Activated CD8-positive, alpha-beta T cell treated with anti-CD3 and anti-CD28 coated beads, Interleukin-2, amount 10 ng/mL, durations not matched to agents 7 days and 5 days (primary cell): ENCODE measurements around the gene ASTN1. TPM values are rescaled to one million over a fixed set of nuclear protein-coding genes. Genes with fewer than 3 reads are reported as not detected.

Experiments
- ATAC-seq: fragments of 150-1000 bp; cut with Tn5 transposase; one replicate; pipeline ENCODE4 v1.10.0; 2021; ENCODE audit warnings: moderate library complexity
- CTCF ChIA-PET: fragments of 350-600 bp; sonication (Branson Sonifier 250); formaldehyde crosslinking; loops from one replicate; lab custom pipeline; 2021; ENCODE audit warnings: antibody characterized with exemption; lab: Charles Lee
- POLR2A ChIA-PET: fragments of 350-600 bp; sonication (Branson Sonifier 250); formaldehyde crosslinking; loops from one replicate; lab custom pipeline; 2021; ENCODE audit warnings: antibody characterized with exemption; lab: Charles Lee
- DNase-seq: peaks from one replicate; pipeline ENCODE4 v3.0.0-alpha.2; 2020
- H3K27ac Mint-ChIP-seq: one replicate; pipeline ENCODE4 v1.8.0; 2021; ENCODE audit warnings: mild to moderate bottlenecking, mixed read lengths
- H3K27me3 Mint-ChIP-seq: one replicate; pipeline ENCODE4 v1.8.0; 2021; ENCODE audit warnings: low read depth, mixed read lengths
- H3K36me3 Mint-ChIP-seq: one replicate; pipeline ENCODE4 v1.8.0; 2021; ENCODE audit warnings: low read depth, mixed read lengths
- H3K4me1 Mint-ChIP-seq: one replicate; pipeline ENCODE4 v1.8.0; 2021; ENCODE audit warnings: low read depth, mixed read lengths
- H3K4me3 Mint-ChIP-seq: one replicate; pipeline ENCODE4 v1.8.0; 2021; ENCODE audit warnings: mild to moderate bottlenecking, mixed read lengths
- H3K9me3 Mint-ChIP-seq: one replicate; pipeline ENCODE4 v1.8.0; 2022; ENCODE audit warnings: mixed read lengths; ENCODE audit not compliant: insufficient read depth
- total RNA-seq, 2 experiments: library from RNA; stranded (reverse); gene quantifications; one replicate each; pipeline ENCODE4 v1.2.3, GENCODE V29; 2021

Gene ASTN1
- total RNA-seq, 2 experiments from 2014 or later: not detected

GRCh38 chr1:177146499-177146898, 18.0 kb downstream of the ASTN1 start:
- ChIA-PET CTCF (no interaction called here), POLR2A (no interaction called here)
- Mint-ChIP-seq H3K27me3 (no peaks in the 10 kb centered on the region), H3K27ac (no peak overlapping the region), H3K9me3 (no peaks in the 10 kb centered on the region), H3K36me3 (no peaks in the 10 kb centered on the region), H3K4me1 (no peaks in the 10 kb centered on the region), H3K4me3 (no peak overlapping the region)
- ATAC-seq (no peak), DNase-seq (no peak)

GRCh38 chr1:177145106-177146070, 19.1 kb downstream of the ASTN1 start:
- CTCF ChIA-PET: no interaction called here
- no peaks in the 10 kb centered on the region for H3K9me3 Mint-ChIP-seq
- DNase-seq (no peak), ATAC-seq (no peak)
- no peaks in the 10 kb centered on the region for H3K27me3 Mint-ChIP-seq
- no peaks in the 10 kb centered on the region for H3K4me1 Mint-ChIP-seq
- no peak overlapping the region for H3K4me3 Mint-ChIP-seq
- POLR2A ChIA-PET: no interaction called here
- H3K27ac Mint-ChIP-seq: no peak overlapping the region
- H3K36me3 Mint-ChIP-seq: no peaks in the 10 kb centered on the region

GRCh38 chr1:177142791-177143271, 21.7 kb downstream of the ASTN1 start:
- H3K27me3 Mint-ChIP-seq: no peaks in the 10 kb centered on the region
- H3K9me3 Mint-ChIP-seq: no peaks in the 10 kb centered on the region
- DNase-seq (no peak), ATAC-seq (no peak)
- ChIA-PET CTCF (no interaction called here), POLR2A (no interaction called here)
- no peak overlapping the region for H3K27ac Mint-ChIP-seq
- no peaks in the 10 kb centered on the region for H3K36me3 Mint-ChIP-seq
- H3K4me1 Mint-ChIP-seq: no peaks in the 10 kb centered on the region
- H3K4me3 Mint-ChIP-seq: no peak overlapping the region

GRCh38 chr1:177142010-177142409, 22.5 kb downstream of the ASTN1 start:
- ATAC-seq (no peak), DNase-seq (no peak)
- CTCF ChIA-PET: no interaction called here
- Mint-ChIP-seq H3K27ac (no peak overlapping the region), H3K4me3 (no peak overlapping the region), H3K36me3 (no peaks in the 10 kb centered on the region), H3K9me3 (no peaks in the 10 kb centered on the region), H3K27me3 (no peaks in the 10 kb centered on the region), H3K4me1 (no peaks in the 10 kb centered on the region)
- POLR2A ChIA-PET: no interaction called here

GRCh38 chr1:177138347-177138746, 26.2 kb downstream of the ASTN1 start:
- Mint-ChIP-seq H3K4me3 (no peak overlapping the region), H3K27ac (no peak overlapping the region), H3K4me1 (no peaks in the 10 kb centered on the region), H3K27me3 (no peaks in the 10 kb centered on the region), H3K9me3 (no peaks in the 10 kb centered on the region), H3K36me3 (no peaks in the 10 kb centered on the region)
- CTCF ChIA-PET: interaction anchor here (0.7 kb wide), 1 partner anchor 1091 kb away, joined by 3 read pairs; no protein-coding TSS in a partner anchor
- POLR2A ChIA-PET: no interaction called here
- DNase-seq (no peak), ATAC-seq (no peak)

GRCh38 chr1:177137814-177138213, 26.7 kb downstream of the ASTN1 start:
- Mint-ChIP-seq H3K9me3 (no peaks in the 10 kb centered on the region), H3K27ac (no peak overlapping the region), H3K4me3 (no peak overlapping the region), H3K4me1 (no peaks in the 10 kb centered on the region), H3K36me3 (no peaks in the 10 kb centered on the region), H3K27me3 (no peaks in the 10 kb centered on the region)
- ChIA-PET POLR2A (no interaction called here), CTCF (no interaction called here)
- no peak for DNase-seq
- no peak for ATAC-seq

- ATAC-seq (no peak), DNase-seq (no peak)
- POLR2A ChIA-PET: no interaction called here
- CTCF ChIA-PET: no interaction called here
- H3K4me1 Mint-ChIP-seq: no peaks in the 10 kb centered on the region
- no peaks in the 10 kb centered on the region for H3K27me3 Mint-ChIP-seq
- no peaks in the 10 kb centered on the region for H3K36me3 Mint-ChIP-seq
- H3K9me3 Mint-ChIP-seq: no peaks in the 10 kb centered on the region
- no peak overlapping the region for H3K27ac Mint-ChIP-seq
- no peak overlapping the region for H3K4me3 Mint-ChIP-seq
Observed at GRCh38 chr1:177135250-177135649, 29.3 kb downstream of the ASTN1 start.

GRCh38 chr1:177133977-177134538, 30.5 kb downstream of the ASTN1 start:
- no peak overlapping the region for H3K4me3 Mint-ChIP-seq
- POLR2A ChIA-PET: no interaction called here
- H3K27me3 Mint-ChIP-seq: no peaks in the 10 kb centered on the region
- no peaks in the 10 kb centered on the region for H3K36me3 Mint-ChIP-seq
- DNase-seq (no peak), ATAC-seq (no peak)
- H3K27ac Mint-ChIP-seq: no peak overlapping the region
- CTCF ChIA-PET: no interaction called here
- H3K4me1 Mint-ChIP-seq: no peaks in the 10 kb centered on the region
- H3K9me3 Mint-ChIP-seq: no peaks in the 10 kb centered on the region

- Mint-ChIP-seq H3K27ac (no peak overlapping the region), H3K36me3 (no peaks in the 10 kb centered on the region), H3K4me3 (no peak overlapping the region), H3K27me3 (no peaks in the 10 kb centered on the region), H3K9me3 (no peaks in the 10 kb centered on the region), H3K4me1 (no peaks in the 10 kb centered on the region)
- CTCF ChIA-PET: no interaction called here
- POLR2A ChIA-PET: no interaction called here
- no peak for DNase-seq
- ATAC-seq: no peak
Observed at GRCh38 chr1:177132141-177132540, 32.4 kb downstream of the ASTN1 start.

GRCh38 chr1:177131723-177132122, 32.8 kb downstream of the ASTN1 start:
- Mint-ChIP-seq H3K4me1 (no peaks in the 10 kb centered on the region), H3K27ac (no peak overlapping the region), H3K9me3 (no peaks in the 10 kb centered on the region), H3K27me3 (no peaks in the 10 kb centered on the region), H3K4me3 (no peak overlapping the region), H3K36me3 (no peaks in the 10 kb centered on the region)
- DNase-seq (no peak), ATAC-seq (no peak)
- POLR2A ChIA-PET: no interaction called here
- CTCF ChIA-PET: no interaction called here

GRCh38 chr1:177130451-177130945, 34.0 kb downstream of the ASTN1 start:
- Mint-ChIP-seq H3K36me3 (no peaks in the 10 kb centered on the region), H3K27ac (no peak overlapping the region), H3K27me3 (no peaks in the 10 kb centered on the region), H3K4me3 (no peak overlapping the region), H3K4me1 (no peaks in the 10 kb centered on the region), H3K9me3 (no peaks in the 10 kb centered on the region)
- no peak for DNase-seq
- POLR2A ChIA-PET: no interaction called here
- CTCF ChIA-PET: no interaction called here
- ATAC-seq: no peak

- H3K9me3 Mint-ChIP-seq: no peaks in the 10 kb centered on the region
- POLR2A ChIA-PET: no interaction called here
- no peak overlapping the region for H3K27ac Mint-ChIP-seq
- CTCF ChIA-PET: no interaction called here
- DNase-seq (no peak), ATAC-seq (no peak)
- no peaks in the 10 kb centered on the region for H3K36me3 Mint-ChIP-seq
- H3K4me3 Mint-ChIP-seq: no peak overlapping the region
- no peaks in the 10 kb centered on the region for H3K27me3 Mint-ChIP-seq
- no peaks in the 10 kb centered on the region for H3K4me1 Mint-ChIP-seq
Observed at GRCh38 chr1:177128665-177129281, 35.7 kb downstream of the ASTN1 start.
